Calu3 (cell line): Measurements from ENCODE around the gene RAD9B. TPM values are rescaled to one million over a fixed set of nuclear protein-coding genes. Genes with fewer than 3 reads are reported as not detected.
"Not testable (repeated sequence)": the region's sequence is repeated elsewhere in the genome, so short reads cannot be mapped to it uniquely, and the experiment has no call there.

Experiments
- BruUV-seq: library from RNA; stranded (reverse); fragments of 400-500 nt; replicated peaks from 2 replicates; lab custom pipeline; 2021; lab: Mats Ljungman, UMichigan
- CTCF ChIA-PET: fragments of 300-600 bp; sonication (Branson Sonifier 250); formaldehyde crosslinking; loops from one replicate; lab custom pipeline; 2022; ENCODE audit warnings: antibody characterized with exemption; lab: Charles Lee
- DNase-seq: peaks from one replicate; pipeline ENCODE4 v3.0.0; 2022
- H3K27ac Mint-ChIP-seq: one replicate; pipeline ENCODE4 v1.8.0; 2022; ENCODE audit warnings: mixed read lengths; ENCODE audit not compliant: unreplicated experiment
- H3K27me3 Mint-ChIP-seq: one replicate; pipeline ENCODE4 v1.8.0; 2022; ENCODE audit warnings: mixed read lengths; ENCODE audit not compliant: unreplicated experiment
- H3K36me3 Mint-ChIP-seq: one replicate; pipeline ENCODE4 v1.8.0; 2022; ENCODE audit warnings: mild to moderate bottlenecking, moderate library complexity, mixed read lengths; ENCODE audit not compliant: insufficient read depth, unreplicated experiment
- H3K4me1 Mint-ChIP-seq: one replicate; pipeline ENCODE4 v1.8.0; 2022; ENCODE audit warnings: mild to moderate bottlenecking, low read depth, mixed read lengths; ENCODE audit not compliant: unreplicated experiment
- H3K4me3 Mint-ChIP-seq: one replicate; pipeline ENCODE4 v1.8.0; 2022; ENCODE audit warnings: mild to moderate bottlenecking, low read depth, moderate library complexity, mixed read lengths; ENCODE audit not compliant: unreplicated experiment
- H3K9me3 Mint-ChIP-seq: one replicate; pipeline ENCODE4 v1.8.0; 2022; ENCODE audit warnings: low read depth, mixed read lengths; ENCODE audit not compliant: unreplicated experiment
- intact Hi-C: fragments of 100-400 bp; cut with micrococcal nuclease; formaldehyde crosslinking; loops from one replicate; pipeline ENCODE4 v1.10.0; 2022; ENCODE audit not compliant: unreplicated experiment
- total RNA-seq: library from RNA; stranded (reverse); gene quantifications from 2 replicates; pipeline ENCODE4 v1.2.3, GENCODE V29; 2022
- TF ChIP-seq, protein P1 (sequence below): fragments of 200-600 bp; IDR thresholded peaks from one replicate; pipeline ENCODE4 v1.8.0; 2022; ENCODE audit warnings: antibody characterized with exemption; ENCODE audit not compliant: unreplicated experiment

Gene RAD9B
- total RNA-seq, 1 experiment from 2014 or later, result 0.80 TPM

DNA sequence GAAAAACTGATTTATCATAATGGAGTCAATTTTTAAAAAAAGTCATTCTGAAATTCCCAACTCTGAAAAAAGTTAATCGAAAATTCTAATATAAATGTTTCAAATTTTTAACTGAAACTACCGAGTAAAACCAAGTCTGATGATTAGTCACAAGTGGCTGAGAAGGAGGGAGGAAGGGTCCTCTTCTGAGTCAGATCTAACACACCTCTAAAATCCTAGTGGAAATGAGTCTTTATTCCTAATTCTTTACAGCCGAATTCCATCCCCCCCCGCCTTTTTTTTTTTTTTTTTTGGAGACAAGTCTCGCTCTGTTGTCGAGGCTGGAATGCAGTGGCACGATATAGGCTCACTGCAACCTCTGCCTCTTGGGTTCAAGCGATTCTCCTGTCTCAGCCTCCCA is 37.9 kb downstream of the RAD9B start:
- no TSS peak for BruUV-seq
- CTCF ChIA-PET, result no interaction called here
- Mint-ChIP-seq H3K9me3 (no peaks in the 10 kb centered on the region), H3K27ac (no peak overlapping the region), H3K4me1 (peaks cover 8% of the 10 kb centered on the region), H3K4me3 (no peak overlapping the region), H3K27me3 (no peaks in the 10 kb centered on the region), H3K36me3 (peaks cover 48% of the 10 kb centered on the region)
- DNase-seq, result no peak
- intact Hi-C loops, result no loop called here
- TF ChIP-seq, protein P1, sequence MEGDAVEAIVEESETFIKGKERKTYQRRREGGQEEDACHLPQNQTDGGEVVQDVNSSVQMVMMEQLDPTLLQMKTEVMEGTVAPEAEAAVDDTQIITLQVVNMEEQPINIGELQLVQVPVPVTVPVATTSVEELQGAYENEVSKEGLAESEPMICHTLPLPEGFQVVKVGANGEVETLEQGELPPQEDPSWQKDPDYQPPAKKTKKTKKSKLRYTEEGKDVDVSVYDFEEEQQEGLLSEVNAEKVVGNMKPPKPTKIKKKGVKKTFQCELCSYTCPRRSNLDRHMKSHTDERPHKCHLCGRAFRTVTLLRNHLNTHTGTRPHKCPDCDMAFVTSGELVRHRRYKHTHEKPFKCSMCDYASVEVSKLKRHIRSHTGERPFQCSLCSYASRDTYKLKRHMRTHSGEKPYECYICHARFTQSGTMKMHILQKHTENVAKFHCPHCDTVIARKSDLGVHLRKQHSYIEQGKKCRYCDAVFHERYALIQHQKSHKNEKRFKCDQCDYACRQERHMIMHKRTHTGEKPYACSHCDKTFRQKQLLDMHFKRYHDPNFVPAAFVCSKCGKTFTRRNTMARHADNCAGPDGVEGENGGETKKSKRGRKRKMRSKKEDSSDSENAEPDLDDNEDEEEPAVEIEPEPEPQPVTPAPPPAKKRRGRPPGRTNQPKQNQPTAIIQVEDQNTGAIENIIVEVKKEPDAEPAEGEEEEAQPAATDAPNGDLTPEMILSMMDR, result no peak

DNA sequence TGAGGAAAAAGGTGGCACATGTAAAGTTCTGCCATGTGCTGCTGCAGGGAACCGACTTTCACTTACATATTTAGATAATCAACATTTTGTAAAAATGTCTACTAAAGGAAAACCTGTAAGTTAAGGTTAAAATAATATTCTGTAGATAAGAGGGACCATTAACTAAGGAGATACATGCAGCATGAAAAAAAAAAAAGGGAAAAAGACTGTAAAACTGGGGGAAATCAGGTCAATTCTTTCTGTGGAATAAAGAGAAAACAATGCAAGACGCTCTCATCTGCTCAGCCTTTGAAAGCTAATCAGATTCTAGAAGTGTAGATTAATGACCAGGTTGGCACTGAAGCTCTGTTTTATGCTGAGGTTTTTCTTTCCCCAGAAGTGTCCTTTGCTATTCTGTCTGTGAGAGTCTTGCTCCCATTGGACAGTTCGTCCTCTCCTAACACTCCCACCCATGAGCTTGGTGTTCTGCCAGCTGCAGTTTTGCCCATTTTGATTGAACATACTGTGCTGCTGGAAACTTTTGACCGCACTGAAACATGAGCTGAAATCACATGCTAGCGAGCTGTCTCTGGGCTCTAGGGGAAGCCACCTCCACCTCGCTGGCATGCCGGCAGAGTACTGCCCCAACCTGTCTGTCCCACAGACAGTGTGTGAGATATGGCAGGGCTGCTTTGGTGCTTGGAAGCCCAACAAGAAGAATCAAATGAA is 41.3 kb downstream of the RAD9B start:
- BruUV-seq, result no TSS peak
- H3K4me1 Mint-ChIP-seq, result peaks cover 15% of the 10 kb centered on the region

DNA sequence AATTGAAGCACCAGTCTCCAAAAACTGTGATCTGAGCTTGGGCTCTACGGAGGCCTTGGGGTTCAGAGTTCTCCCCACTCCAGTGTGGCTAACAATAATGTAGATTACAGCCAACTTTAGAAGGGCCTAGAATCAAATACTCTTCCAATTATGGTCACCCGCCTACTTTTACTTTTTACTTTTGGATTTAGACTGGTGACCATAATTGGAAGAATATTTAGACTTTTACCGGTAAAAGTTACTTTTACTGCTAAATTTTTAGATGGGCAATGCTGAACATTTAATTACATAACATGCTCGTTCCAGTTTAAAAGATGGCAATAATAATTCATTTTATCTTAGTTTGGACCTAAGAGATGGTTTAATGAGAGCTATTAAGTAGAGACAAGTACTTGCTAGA is 41.8 kb downstream of the RAD9B start:
- Mint-ChIP-seq H3K27me3 (no peaks in the 10 kb centered on the region), H3K9me3 (no peaks in the 10 kb centered on the region), H3K4me3 (no peak overlapping the region), H3K27ac (no peak overlapping the region), H3K4me1 (peaks cover 11% of the 10 kb centered on the region), H3K36me3 (peaks cover 41% of the 10 kb centered on the region)
- BruUV-seq, result TSS peak; percentile 6
- intact Hi-C loops, result no loop called here
- no peak for DNase-seq
- TF ChIP-seq, protein P1, result no peak
- CTCF ChIA-PET, result interaction anchor here (0.6 kb wide), 1 partner anchor 51 kb away, joined by 3 read pairs; no protein-coding TSS in a partner anchor

More for the DNA sequence above, 41.3 kb downstream of the RAD9B start:
- Mint-ChIP-seq H3K4me3 (no peak overlapping the region), H3K27ac (no peak overlapping the region), H3K9me3 (no peaks in the 10 kb centered on the region), H3K36me3 (peaks cover 45% of the 10 kb centered on the region), H3K27me3 (no peaks in the 10 kb centered on the region)
- CTCF ChIA-PET, result interaction anchor here (0.6 to 0.7 kb wide), 3 partner anchors 52 to 707 kb away, joined by 3 read pairs; no protein-coding TSS in a partner anchor
- no peak for DNase-seq
- intact Hi-C loops, result no loop called here
- TF ChIP-seq, protein P1, result no peak

DNA sequence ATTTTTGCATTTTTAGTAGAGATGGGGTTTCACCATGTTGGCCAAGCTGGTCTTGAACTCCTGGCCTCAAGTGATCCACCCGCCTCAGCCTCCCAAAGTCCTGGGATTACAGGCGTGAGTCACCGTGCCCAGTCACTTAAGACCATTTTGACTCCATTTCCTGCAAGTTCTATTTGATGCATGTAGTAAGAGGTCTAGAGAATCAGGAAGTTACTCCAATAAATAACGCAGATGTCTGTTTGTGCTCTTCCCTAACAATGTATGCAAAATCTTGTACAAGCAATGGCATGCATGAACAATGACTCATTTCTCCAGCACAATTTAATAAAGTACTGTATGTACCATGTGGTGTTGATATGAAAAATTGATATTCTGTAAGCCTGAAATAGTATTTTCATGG is 43.1 kb downstream of the RAD9B start:
- H3K36me3 Mint-ChIP-seq, result peaks cover 30% of the 10 kb centered on the region
- H3K4me1 Mint-ChIP-seq, H3K27me3 Mint-ChIP-seq, H3K27ac Mint-ChIP-seq, BruUV-seq, H3K9me3 Mint-ChIP-seq, intact Hi-C loops, H3K4me3 Mint-ChIP-seq, DNase-seq: not testable (repeated sequence)
- CTCF ChIA-PET, result interaction anchor here (0.6 kb wide), 1 partner anchor 34 kb away, joined by 3 read pairs; no protein-coding TSS in a partner anchor

DNA sequence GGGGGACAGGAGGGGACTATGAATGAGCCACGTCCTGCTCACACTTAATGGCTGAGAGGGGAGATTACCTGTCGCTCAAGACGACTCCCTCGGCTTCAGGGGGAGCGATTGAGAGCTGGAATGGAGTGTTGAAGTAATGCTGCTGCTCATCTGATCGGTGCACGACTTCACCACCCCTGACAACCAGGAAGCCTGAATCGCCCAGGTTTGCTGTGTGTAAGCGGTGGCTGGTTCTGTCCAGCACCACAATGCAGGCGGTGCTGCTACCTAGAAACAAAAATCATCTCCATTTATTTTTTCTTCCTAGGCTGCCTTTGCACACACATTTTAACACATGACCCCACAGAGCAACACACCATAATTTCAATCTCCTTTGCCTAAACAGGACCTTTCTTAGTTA is 43.7 kb downstream of the RAD9B start:
- Mint-ChIP-seq H3K27me3 (no peaks in the 10 kb centered on the region), H3K36me3 (peaks cover 27% of the 10 kb centered on the region), H3K9me3 (no peaks in the 10 kb centered on the region), H3K4me3 (no peak overlapping the region), H3K4me1 (peaks cover 7% of the 10 kb centered on the region), H3K27ac (peak overlapping the region; percentile 38)
- intact Hi-C loops, result no loop called here
- DNase-seq, result no peak
- no TSS peak for BruUV-seq
- TF ChIP-seq, protein P1, result no peak
- CTCF ChIA-PET, result interaction anchor here (0.6 kb wide), 1 partner anchor 33 kb away, joined by 3 read pairs; no protein-coding TSS in a partner anchor
